Medulla oblongata (tissue), 1 donor: ENCODE data around the gene SLC39A2.
"Not testable (repeated sequence)": the region's sequence is repeated elsewhere in the genome, so short reads cannot be mapped to it uniquely, and the experiment has no call there.

Experiments used
- DNase-seq: peaks from one replicate; pipeline ENCODE4 v3.0.0-alpha.2; 2015; ENCODE audit errors: extremely low spot score

Gene SLC39A2

DNA sequence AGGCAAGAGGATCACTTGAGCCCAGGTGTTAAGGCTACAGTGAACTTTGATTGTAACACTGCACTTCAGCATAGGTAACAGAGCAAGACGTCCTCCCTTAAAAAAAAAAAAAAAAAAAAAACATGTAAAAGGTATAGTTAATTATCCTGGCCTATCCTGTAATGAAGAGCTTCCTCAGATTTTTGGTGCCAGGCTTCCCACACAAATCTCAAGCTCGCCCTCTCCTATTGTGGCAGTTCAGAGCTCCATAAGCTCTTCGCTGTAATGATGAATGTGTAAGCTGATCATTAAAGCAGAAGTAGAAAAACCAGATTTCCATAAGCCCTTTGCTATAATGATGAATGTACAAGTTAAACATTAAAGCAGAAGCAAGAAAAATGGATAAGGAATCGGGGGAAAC is 2.0 kb upstream of the SLC39A2 start:
- DNase-seq = no peak

DNA sequence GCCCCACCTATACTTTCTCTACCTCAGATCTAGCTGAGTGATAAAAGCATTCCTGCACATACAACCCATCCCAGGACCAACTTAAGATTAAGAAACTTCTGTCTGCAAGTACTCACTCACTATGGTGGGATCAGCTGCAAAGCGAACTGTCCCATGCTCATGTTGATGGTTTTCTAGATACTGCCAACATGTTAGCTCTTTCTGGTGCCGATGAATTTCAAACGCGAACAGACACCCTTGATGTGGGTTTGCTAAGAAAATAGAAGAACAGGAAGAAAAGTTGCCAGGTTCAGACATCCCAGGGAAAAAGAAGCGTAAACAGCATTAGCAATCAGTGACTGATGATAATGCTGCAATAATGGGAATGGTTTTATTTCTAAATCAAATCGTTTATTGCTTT is 1.5 kb upstream of the SLC39A2 start:
- no peak for DNase-seq

GRCh38 chr14:20998139-20998538 is 954 bp upstream of the SLC39A2 start:
- DNase-seq = no peak

- DNase-seq = no peak
These were observed 498 bp downstream of the SLC39A2 start for GRCh38 chr14:20999591-20999990.

- DNase-seq = no peak
These were observed 2.1 kb downstream of the SLC39A2 start for GRCh38 chr14:21001218-21001617.

DNA sequence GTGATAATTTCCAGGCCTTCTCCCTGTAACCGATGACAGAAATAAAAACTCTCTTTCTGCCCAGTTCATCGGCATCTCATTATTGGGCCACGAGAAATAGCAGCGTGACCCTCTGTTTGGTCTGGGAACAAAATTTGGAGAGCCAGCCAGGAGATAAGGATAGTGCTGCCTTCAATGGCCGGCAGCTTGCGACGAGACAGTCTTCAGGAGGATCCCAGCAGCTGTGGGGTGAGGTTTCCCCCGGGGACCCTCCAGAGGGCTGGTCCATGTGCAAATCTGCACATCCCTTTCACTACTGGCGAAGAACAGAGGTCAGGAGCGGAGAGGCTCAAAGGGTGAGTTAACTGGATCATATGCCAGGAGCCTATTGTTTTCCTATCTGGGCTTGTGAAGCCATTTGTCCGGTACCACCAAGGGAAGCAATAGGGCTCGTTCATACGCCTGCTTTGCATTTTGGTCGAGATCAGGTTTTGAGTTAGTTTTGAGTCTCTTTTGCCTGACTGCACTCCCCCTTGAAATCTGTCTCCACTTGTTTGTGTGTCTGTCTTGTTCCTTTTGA is 4.8 kb downstream of the SLC39A2 start:
- no peak for DNase-seq

- not testable (repeated sequence) for DNase-seq
These were observed 10.6 kb downstream of the SLC39A2 start for GRCh38 chr14:21009721-21010120.

GRCh38 chr14:21011136-21011535 is 12.0 kb downstream of the SLC39A2 start:
- no peak for DNase-seq

- peak; percentile 99 for DNase-seq
These were observed 15.7 kb downstream of the SLC39A2 start for GRCh38 chr14:21014761-21015190.

DNA sequence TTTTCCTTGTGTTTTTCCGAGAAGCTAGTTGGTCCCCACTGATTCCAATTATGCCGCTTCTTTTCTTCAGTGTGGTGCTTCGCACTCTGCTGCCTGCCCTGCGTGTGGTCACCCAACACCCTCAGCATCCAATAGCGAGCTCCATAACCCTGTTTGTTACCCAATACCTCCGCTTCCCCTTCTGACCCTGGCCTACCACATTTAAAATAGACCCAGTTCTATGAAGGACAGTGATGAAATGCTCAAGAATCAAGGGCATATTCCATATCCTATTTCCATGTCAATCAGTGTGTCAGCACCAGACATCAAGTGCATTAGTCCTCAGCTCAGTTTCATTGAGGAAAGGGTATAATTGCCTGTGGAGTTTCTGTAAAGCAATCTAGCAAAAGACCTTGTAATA is 16.2 kb downstream of the SLC39A2 start:
- no peak for DNase-seq

DNA sequence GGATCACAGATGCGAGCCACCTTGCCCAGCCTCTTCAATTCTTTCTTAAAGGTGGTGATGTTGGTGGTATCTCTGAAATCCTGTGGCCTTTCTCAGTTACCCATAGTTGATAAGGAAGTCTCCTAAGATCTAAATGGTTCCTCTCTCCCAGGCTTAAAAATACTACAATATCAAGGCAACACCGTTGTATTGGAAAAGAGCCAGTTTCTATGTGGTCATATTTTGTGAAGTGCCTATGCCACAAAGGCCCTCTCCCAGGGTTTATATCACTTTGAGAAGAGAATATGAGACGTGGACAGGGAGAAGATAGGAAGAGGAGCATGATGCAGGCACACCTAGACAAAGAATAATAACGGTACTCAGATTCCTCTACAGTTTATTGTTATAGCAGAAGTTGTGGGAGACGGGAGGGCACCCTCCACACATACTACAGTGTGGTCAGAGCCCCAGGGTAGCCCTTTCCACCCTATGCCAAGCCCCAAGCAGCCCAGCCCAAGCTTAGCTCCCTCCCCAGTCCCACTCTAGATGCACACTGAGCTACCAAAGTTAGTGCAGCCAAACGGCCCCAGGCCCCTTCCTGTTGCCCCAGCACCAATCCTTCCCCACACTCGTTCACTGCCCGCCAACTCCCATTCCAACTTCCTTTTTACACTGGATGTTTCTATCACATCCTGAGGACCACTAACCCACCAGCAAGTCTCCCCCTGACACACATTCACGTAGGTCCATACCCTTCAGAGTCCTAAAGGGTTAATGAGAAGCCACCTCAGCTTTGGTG is 17.5 kb downstream of the SLC39A2 start:
- DNase-seq = no peak

DNA sequence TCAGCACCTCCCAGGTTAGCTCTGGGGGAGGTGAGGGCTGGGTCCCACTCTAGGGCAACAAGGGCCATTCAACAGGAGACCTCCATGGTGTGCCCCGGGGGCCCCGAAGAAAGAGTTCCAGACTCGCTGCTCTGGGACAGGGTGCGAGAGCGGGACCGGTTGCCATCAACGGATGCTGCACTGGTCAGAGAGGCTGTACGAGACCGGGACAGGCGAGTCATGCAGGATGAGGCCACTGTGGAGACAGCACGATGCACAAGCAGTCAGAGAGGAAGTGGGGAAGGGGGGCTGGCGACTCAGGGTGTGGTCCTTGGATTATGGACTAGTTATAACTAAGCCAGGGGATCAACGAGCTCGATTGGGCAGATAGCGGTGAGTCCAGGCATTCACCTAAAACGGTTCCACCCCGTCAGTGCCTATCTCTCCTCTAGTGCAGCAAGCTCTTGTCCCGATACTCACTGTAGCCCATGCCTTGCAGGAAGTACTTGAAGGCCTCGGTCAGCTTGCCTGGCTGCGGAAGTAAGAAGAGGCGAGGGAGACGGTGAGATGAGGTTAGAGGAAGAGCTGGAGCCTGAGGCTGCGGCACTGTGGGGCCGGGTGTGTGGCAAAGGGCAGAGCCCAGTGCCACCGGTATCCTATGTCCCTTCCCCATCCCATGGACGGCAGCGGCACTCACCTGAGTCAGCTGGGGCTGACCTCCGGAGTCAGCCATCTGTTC is 18.6 kb downstream of the SLC39A2 start:
- no peak for DNase-seq

DNA sequence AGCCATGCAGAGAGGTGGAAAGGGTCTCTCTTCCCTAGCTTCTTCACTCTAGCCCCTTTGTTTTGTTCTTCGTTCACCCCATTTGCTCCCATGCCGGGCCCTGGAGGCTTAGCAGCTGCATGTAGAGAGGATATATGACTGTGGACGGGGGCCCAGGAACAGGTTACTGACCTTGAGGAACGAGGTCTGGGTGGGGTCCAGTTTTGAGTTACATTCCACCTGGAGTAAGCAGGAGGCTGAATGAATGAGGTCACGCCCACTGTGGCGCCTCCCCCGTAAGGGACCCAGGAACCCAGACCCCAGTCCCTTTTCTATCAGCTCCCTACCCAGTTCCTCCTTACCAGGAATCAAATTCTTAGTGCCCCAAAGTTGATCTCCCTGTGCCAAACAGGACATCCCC is 19.2 kb downstream of the SLC39A2 start:
- DNase-seq = no peak

GRCh38 chr14:21018781-21019180 is 19.7 kb downstream of the SLC39A2 start:
- DNase-seq = no peak

DNA sequence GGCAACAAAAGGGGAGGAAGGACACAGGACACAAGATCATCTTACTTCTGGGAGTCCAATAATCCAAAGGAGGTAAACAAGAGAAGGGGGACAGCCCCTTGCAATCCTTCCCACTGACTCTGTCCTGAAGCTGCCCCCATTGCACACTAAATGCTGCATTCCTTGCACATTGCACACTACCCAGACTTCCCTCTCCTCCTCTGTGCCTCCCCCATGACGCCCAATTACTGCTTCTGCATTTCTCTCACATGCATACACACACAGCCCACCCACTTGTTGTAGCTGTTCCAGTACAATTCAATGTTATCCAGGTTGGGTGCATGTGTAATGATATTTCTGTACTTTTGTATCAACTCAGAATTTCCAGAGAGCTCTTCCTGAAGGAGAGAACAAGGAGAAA is 20.3 kb downstream of the SLC39A2 start:
- DNase-seq = no peak

GRCh38 chr14:21020977-21021545 is 22.0 kb downstream of the SLC39A2 start:
- DNase-seq = no peak

GRCh38 chr14:21022686-21023085 is 23.6 kb downstream of the SLC39A2 start:
- DNase-seq = no peak

DNA sequence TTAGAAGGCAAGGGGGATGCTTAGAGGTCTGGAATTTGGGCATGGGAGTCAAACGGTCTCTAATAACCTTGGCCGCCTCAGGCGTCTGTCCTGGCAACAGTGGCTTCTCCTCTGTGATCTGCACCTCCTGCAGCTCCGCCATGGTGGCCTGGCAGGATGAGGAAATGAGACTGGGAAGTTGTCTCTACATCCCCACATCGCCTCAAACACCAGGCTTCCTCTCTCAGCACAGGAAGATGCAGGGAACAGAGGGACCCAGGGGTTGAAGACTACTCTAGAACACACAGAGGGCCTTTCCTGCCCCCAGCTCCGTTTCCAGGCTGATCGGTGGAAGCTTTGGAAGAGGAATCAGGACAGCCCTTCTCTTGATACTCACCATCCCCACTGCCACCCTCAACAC is 24.1 kb downstream of the SLC39A2 start:
- DNase-seq = peak; percentile 71

GRCh38 chr14:21023817-21024584 is 24.9 kb downstream of the SLC39A2 start:
- DNase-seq = peak; percentile 35

DNA sequence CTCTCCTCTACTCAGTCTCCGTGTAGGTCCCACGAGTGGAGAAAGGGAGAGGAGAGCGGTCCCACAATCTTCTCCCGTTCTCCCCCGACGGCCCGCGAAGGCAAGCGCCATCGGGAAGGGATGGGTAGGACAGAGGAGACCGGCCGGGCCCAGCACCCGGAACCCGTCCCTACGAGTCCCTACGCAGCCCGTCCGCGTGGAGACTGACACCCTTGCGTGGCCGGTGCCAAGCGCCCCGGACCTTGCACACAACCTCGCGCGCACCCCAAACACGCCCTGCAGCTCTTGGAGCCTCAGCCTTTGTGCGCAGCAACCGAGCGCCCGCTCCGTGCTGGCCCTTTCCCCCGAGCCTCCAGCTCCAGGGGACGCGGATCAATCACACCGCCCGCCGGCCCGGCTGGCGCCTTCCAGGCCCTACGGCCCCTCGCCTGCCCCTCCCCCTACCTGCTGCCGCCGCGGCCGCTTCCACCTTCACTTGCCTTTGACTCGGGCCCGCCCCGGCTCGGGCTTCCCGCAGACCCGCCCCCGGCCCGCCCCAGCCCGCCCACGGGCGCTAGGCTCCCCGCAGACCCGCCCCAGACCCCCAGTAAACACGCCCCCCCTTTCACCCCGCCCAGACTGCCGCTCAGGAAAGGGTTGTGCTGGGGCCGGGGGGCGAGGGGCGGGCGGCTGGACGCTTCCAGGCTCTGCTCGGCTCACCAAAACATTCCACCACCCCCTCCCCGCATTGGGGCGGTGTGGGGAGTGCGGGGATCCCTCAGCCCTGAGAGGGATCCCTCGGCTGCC is 25.7 kb downstream of the SLC39A2 start, which contains the start of gene NDRG2:
Gene NDRG2, minus strand, starts transcription at position 477 of the 786 bp plus-strand sequence. CDS start 1,746 bp downstream, outside the sequence.
- peak; percentile 75 for DNase-seq
